ENCODE measurements around the gene RNF224. TPM values are rescaled to one million over a fixed set of nuclear protein-coding genes. Genes with fewer than 3 reads are reported as not detected.

The RNF224 gene
- polyA plus RNA-seq, 3 donors: not detected

- Mint-ChIP-seq H3K27ac (no peak overlapping the region), H3K9me3 (no peaks in the 10 kb centered on the region), H3K4me1 (peaks cover 10% of the 10 kb centered on the region), H3K36me3 (peaks cover 13 to 24% of the 10 kb centered on the region in 2 donors), H3K27me3 (ENCODE audit: low read depth in 3 of 3) (peaks cover 3 to 22% (median 14%) of the 10 kb centered on the region in 3 donors), H3K4me3 (no peak overlapping the region)
- TF ChIP-seq CTCF (IDR thresholded peaks at IDR 0.05): no peak
- WGBS (ENCODE audit: insufficient coverage): 61% methylated on average over 11 of the region's 12 CpGs
- Histone ChIP-seq H2AFZ (ENCODE audit: insufficient read depth, low read depth, low read length, poor library complexity, severe bottlenecking) (no peak overlapping the region), H4K20me1 (ENCODE audit: insufficient read depth, low read length) (no peaks in the 10 kb centered on the region), H3K4me1 (ENCODE audit: control insufficient read depth in 1 of 2, insufficient read depth in 2 of 2, low read length in 2 of 2) (peaks cover 18 to 38% of the 10 kb centered on the region in 2 donors), H3K27me3 (ENCODE audit: control insufficient read depth in 2 of 2, insufficient read depth in 2 of 2, low read length in 2 of 2) (peaks cover 0 to 14% of the 10 kb centered on the region in 2 donors), H3K27ac (ENCODE audit: low read depth in 1 of 2, low read length in 2 of 2) (peak overlapping the region in 1 of 2 donors; percentile 20), H3K36me3 (replicated peaks in 1 of 2; ENCODE audit: control insufficient read depth in 1 of 2, insufficient read depth in 2 of 2, low read length in 2 of 2) (peaks cover 24 to 29% of the 10 kb centered on the region in 2 donors), H3K9ac (ENCODE audit: insufficient read depth, low read length, poor library complexity, severe bottlenecking) (no peak overlapping the region), H3K9me3 (replicated peaks in 1 of 2; ENCODE audit: control insufficient read depth in 1 of 2, insufficient read depth in 1 of 2, low read length in 2 of 2) (no peaks in the 10 kb centered on the region), H3K4me2 (replicated peaks; ENCODE audit: extremely low read depth, low read length, poor library complexity, severe bottlenecking) (no peak overlapping the region), H3K4me3 (replicated peaks in 1 of 3; ENCODE audit: low read depth in 2 of 3, low read length in 3 of 3) (no peak overlapping the region), H3K79me2 (ENCODE audit: insufficient read depth, low read length) (no peaks in the 10 kb centered on the region)
- no peak for DNase-seq
- intact Hi-C loops (cut with micrococcal nuclease): no loop called here
Measured at GRCh38 chr9:137218754-137219271, 8.5 kb upstream of the RNF224 start.

- Histone ChIP-seq H3K4me2 (replicated peaks; ENCODE audit: extremely low read depth, low read length, poor library complexity, severe bottlenecking) (no peak overlapping the region), H2AFZ (ENCODE audit: insufficient read depth, low read depth, low read length, poor library complexity, severe bottlenecking) (no peak overlapping the region), H3K27me3 (ENCODE audit: control insufficient read depth in 2 of 2, insufficient read depth in 2 of 2, low read length in 2 of 2) (peaks cover 0 to 14% of the 10 kb centered on the region in 2 donors), H3K27ac (ENCODE audit: low read depth in 1 of 2, low read length in 2 of 2) (no peak overlapping the region), H4K20me1 (ENCODE audit: insufficient read depth, low read length) (no peaks in the 10 kb centered on the region), H3K36me3 (replicated peaks in 1 of 2; ENCODE audit: control insufficient read depth in 1 of 2, insufficient read depth in 2 of 2, low read length in 2 of 2) (peaks cover 16 to 19% of the 10 kb centered on the region in 2 donors), H3K9me3 (replicated peaks in 1 of 2; ENCODE audit: control insufficient read depth in 1 of 2, insufficient read depth in 1 of 2, low read length in 2 of 2) (no peaks in the 10 kb centered on the region), H3K9ac (ENCODE audit: insufficient read depth, low read length, poor library complexity, severe bottlenecking) (no peak overlapping the region), H3K4me3 (replicated peaks in 1 of 3; ENCODE audit: low read depth in 2 of 3, low read length in 3 of 3) (no peak overlapping the region), H3K4me1 (ENCODE audit: control insufficient read depth in 1 of 2, insufficient read depth in 2 of 2, low read length in 2 of 2) (peaks cover 27 to 48% of the 10 kb centered on the region in 2 donors), H3K79me2 (ENCODE audit: insufficient read depth, low read length) (no peaks in the 10 kb centered on the region)
- peaks cover 19% of the 10 kb centered on the region for H3K4me1 Mint-ChIP-seq
- TF ChIP-seq CTCF (IDR thresholded peaks at IDR 0.05): no peak
- WGBS (ENCODE audit: insufficient coverage): 95% methylated on average over 9 of the region's 10 CpGs
- DNase-seq: no peak
- peaks cover 10 to 16% of the 10 kb centered on the region in 2 donors for H3K36me3 Mint-ChIP-seq
- peaks cover 3 to 22% (median 14%) of the 10 kb centered on the region in 3 donors for H3K27me3 Mint-ChIP-seq (ENCODE audit: low read depth in 3 of 3)
- no peak overlapping the region for H3K4me3 Mint-ChIP-seq
- no peaks in the 10 kb centered on the region for H3K9me3 Mint-ChIP-seq
- intact Hi-C loops (cut with micrococcal nuclease): loop anchor here in 1 of 2 donors (5.0 kb wide), 1 partner anchor 93 kb away; no protein-coding TSS in a partner anchor
- H3K27ac Mint-ChIP-seq: peak overlapping the region in 1 of 7 donors; percentile 42
Measured at GRCh38 chr9:137219757-137220316, 7.5 kb upstream of the RNF224 start.
